ENCODE measurements around the gene YJEFN3. TPM values are rescaled to one million over a fixed set of nuclear protein-coding genes. Genes with fewer than 3 reads are reported as not detected.

The YJEFN3 gene
- total RNA-seq, 2 donors from 2014 or later = 8.1 to 19.3 TPM

DNA sequence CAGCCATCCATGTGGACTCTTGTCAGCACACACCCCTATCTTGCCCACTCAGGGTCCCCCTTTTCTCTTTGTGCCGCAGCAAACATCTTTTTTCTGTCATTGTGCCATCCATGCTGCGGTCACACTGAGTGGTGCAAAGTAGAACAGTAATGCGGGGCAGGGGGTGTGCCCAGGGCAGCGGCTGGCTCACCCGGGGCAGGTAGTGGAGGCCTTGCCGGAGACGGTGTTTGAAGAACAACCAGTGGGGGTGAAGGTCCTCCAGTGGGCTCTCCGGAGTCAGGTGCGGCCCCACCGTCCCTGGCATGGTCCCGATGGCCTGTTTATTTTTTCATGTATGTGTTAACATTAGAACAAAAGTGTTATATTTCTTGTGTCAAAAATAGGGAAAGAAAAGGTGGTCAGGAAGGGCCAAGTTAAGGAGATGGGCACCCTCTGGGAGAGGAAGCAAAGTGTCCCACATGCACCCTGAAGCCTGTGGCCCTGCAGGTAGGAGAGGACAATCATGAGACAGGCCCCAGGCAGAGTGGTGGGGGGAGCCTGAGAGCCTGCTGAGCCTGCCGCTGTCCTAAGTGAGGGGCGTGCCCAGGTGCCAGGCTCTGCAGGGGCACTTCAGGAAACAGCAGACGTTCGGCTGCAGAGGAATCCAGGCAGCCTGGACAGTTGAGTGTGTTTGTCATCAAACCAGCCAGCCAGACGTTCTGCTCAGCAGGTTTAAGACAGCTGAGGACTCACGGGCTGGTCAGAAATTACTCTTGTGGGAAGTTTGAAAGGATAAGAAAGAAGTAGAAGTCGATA lies 25.7 kb upstream of the YJEFN3 start:
- Histone ChIP-seq H3K27me3 (replicated peaks; ENCODE audit: insufficient read depth) (no peaks in the 10 kb centered on the region), H3K36me3 (peaks cover 0 to 9% of the 10 kb centered on the region in 2 donors), H3K9me3 (no peaks in the 10 kb centered on the region), H3K4me1 (replicated peaks) (no peaks in the 10 kb centered on the region), H3K4me3 (no peak overlapping the region), H3K27ac (no peak overlapping the region)
- no peak for TF ChIP-seq POLR2AphosphoS5 (IDR thresholded peaks at IDR 0.05)
- TF ChIP-seq, protein P1, sequence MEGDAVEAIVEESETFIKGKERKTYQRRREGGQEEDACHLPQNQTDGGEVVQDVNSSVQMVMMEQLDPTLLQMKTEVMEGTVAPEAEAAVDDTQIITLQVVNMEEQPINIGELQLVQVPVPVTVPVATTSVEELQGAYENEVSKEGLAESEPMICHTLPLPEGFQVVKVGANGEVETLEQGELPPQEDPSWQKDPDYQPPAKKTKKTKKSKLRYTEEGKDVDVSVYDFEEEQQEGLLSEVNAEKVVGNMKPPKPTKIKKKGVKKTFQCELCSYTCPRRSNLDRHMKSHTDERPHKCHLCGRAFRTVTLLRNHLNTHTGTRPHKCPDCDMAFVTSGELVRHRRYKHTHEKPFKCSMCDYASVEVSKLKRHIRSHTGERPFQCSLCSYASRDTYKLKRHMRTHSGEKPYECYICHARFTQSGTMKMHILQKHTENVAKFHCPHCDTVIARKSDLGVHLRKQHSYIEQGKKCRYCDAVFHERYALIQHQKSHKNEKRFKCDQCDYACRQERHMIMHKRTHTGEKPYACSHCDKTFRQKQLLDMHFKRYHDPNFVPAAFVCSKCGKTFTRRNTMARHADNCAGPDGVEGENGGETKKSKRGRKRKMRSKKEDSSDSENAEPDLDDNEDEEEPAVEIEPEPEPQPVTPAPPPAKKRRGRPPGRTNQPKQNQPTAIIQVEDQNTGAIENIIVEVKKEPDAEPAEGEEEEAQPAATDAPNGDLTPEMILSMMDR (IDR thresholded peaks at IDR 0.05) = no peak
- no peak for TF ChIP-seq POLR2A (IDR thresholded peaks at IDR 0.05)
- no peak for DNase-seq (ENCODE audit: low spot score)
- WGBS = 79% methylated on average over 18 of the region's 18 CpGs
- intact Hi-C loops (cut with DNase I) = no loop called here

DNA sequence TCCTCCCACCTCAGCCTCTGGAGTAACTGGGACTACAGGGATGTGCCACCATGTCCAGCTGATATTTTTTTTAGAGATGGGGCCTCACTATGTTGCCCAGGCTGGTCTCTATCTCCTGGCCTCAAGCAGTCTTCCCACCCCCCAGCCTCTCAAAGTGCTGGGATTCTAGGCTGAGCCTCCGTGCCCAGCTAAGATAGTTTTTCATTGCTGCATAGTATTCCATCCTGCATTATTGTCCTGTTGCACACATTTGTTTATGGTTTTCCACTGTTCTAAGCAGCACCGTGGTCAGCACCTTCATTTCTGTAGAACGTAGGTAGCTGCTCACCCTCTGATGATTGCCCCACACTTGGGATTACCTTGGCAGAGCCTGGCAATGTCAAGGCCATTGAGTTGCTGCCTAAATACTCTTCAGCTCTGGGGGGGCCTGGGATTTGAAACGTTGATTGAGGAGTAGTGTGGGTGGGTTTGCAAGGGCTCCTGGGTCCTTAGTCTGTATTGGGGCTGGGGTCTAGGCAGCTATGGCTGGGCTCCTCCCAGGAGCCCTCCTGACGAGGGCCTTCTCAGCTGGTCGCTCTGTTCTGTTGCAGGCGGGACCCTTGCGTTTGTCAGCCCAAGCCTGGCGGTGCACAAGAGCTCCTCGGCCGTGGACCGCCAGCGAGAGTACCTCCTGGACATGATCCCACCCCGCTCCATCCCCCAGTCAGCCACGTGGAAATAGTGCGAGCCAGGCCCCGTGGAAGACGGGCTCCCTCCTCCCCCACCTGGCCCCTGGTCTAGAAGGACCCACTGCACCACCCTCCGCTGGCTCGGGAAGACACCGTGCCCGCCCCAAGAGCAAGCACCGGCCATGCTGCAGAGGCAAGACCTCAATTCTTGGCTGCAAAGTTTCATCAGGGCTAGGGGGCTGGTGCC lies 23.7 kb upstream of the YJEFN3 start:
- Histone ChIP-seq H3K36me3 (peaks cover 0 to 6% of the 10 kb centered on the region in 2 donors), H3K27me3 (replicated peaks; ENCODE audit: insufficient read depth) (no peaks in the 10 kb centered on the region), H3K4me3 (no peak overlapping the region), H3K27ac (no peak overlapping the region), H3K9me3 (no peaks in the 10 kb centered on the region), H3K4me1 (replicated peaks) (no peaks in the 10 kb centered on the region)
- TF ChIP-seq, protein P1 (IDR thresholded peaks at IDR 0.05) = no peak
- TF ChIP-seq POLR2A (IDR thresholded peaks at IDR 0.05) = no peak
- TF ChIP-seq POLR2AphosphoS5 (IDR thresholded peaks at IDR 0.05) = no peak
- DNase-seq (ENCODE audit: low spot score) = no peak
- intact Hi-C loops (cut with DNase I) = no loop called here
- WGBS = 88% methylated on average over 23 of the region's 23 CpGs

DNA sequence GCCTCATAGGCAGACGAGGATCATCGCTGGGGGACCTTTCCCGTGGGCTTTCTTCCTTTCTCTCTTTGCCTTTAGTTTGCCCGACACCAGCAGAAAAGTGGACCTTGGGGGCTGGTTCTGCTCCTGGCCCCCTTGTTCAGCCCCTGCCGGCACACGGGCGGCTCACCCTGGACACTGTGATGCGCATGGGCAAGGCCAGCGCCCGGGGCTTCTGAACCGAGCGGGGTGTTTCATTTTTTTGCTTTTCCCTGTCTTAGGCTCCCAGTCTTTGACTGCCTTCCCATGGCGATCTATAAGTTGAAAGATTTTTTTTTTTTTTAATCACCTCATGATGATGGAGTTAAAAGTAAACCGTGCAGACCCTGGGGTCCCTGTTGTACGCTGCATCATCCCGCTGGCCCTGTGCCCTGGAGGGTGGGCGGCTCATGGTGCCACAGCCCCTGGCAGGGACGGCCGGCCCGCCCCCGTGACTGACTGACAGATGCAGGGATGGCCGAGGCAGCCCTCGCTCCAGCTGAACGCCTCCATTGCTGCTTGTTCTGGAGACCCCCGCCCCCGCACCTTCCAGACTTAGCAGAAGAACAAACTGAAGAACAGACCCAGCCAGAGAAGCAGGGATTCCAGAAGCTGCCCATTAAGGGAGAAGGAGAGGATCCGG lies 22.9 kb upstream of the YJEFN3 start:
- TF ChIP-seq POLR2A (IDR thresholded peaks at IDR 0.05) = no peak
- TF ChIP-seq, protein P1 (IDR thresholded peaks at IDR 0.05) = no peak
- TF ChIP-seq POLR2AphosphoS5 (IDR thresholded peaks at IDR 0.05) = no peak
- 89% methylated on average over 27 of the region's 27 CpGs for WGBS
- no peaks in the 10 kb centered on the region for H3K9me3 ChIP-seq
- H3K4me1 ChIP-seq (replicated peaks) = no peaks in the 10 kb centered on the region
- DNase-seq (ENCODE audit: low spot score) = no peak
- intact Hi-C loops (cut with DNase I) = no loop called here
- H3K36me3 ChIP-seq = peaks cover 0 to 6% of the 10 kb centered on the region in 2 donors
- no peak overlapping the region for H3K4me3 ChIP-seq
- H3K27me3 ChIP-seq (replicated peaks; ENCODE audit: insufficient read depth) = no peaks in the 10 kb centered on the region
- no peak overlapping the region for H3K27ac ChIP-seq

DNA sequence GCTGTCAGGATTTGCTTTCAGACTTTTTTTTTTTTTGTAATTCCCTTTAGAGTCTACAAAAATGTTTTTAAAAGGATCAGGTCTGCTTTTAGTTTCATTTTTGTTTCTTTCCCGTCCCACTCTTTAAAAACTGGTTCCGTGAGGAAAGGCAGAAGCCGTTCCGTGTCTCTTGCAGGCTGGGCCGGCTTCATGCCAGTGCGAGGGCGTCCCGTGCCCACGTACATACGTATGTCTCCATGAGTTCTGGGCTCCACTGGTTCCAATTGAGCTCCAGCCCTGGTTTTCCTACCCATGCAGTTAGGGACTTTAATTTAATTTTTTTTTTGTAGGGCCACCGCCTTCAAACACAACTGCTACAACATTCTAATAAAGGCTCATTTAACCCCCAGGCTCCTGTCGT lies 22.1 kb upstream of the YJEFN3 start:
- DNase-seq (ENCODE audit: low spot score) = no peak

More for the DNA sequence above, 22.1 kb upstream of the YJEFN3 start:
- peaks cover 0 to 6% of the 10 kb centered on the region in 2 donors for H3K36me3 ChIP-seq
- no peaks in the 10 kb centered on the region for H3K4me1 ChIP-seq (replicated peaks)
- 68% methylated on average over 12 of the region's 12 CpGs for WGBS
- intact Hi-C loops (cut with DNase I) = no loop called here
- no peak overlapping the region for H3K27ac ChIP-seq
- H3K9me3 ChIP-seq = no peaks in the 10 kb centered on the region
- H3K4me3 ChIP-seq = no peak overlapping the region
- no peaks in the 10 kb centered on the region for H3K27me3 ChIP-seq (replicated peaks; ENCODE audit: insufficient read depth)
- TF ChIP-seq POLR2A (IDR thresholded peaks at IDR 0.05) (no peak), POLR2AphosphoS5 (IDR thresholded peaks at IDR 0.05) (no peak)
- TF ChIP-seq, protein P1 (IDR thresholded peaks at IDR 0.05) = no peak

All from prostate gland (tissue), 2 donors.